HEK293 (cell line): ENCODE results near the gene LIN9.

Experiments
- CTCF ChIA-PET: fragments of 350-600 bp; formaldehyde crosslinking; extraction: SDS; loops from one replicate; lab custom pipeline; 2021; ENCODE audit warnings: antibody characterized with exemption; lab: Yijun Ruan, JAX
- POLR2A ChIA-PET: fragments of 300-600 bp; formaldehyde crosslinking; extraction: SDS; loops from one replicate; lab custom pipeline; 2020; ENCODE audit warnings: antibody characterized with exemption, inconsistent platforms; lab: Yijun Ruan, JAX
- H3K27ac ChIP-seq: fragments of 200-500 bp; sonication (Bioruptor generic); 2 replicates; pipeline ENCODE4 v1.5.1; 2014; ENCODE audit warnings: low read depth, low read length, control low read depth, inconsistent platforms; ENCODE audit errors: extremely low read depth
- H3K36me3 ChIP-seq, 2 experiments: fragments of 200-500 bp in 1 of 2; sonication (Bioruptor generic) in 1 of 2; 1 replicate in 1 of 2; 2 replicates in 1 of 2; pipeline ENCODE4 v1.5.1; 2014 to 2017; ENCODE audit warnings: inconsistent platforms in 2 of 2, low read length in 2 of 2; ENCODE audit not compliant: control insufficient read depth in 2 of 2, insufficient read depth in 1 of 2
- H3K4me1 ChIP-seq: fragments of 200-500 bp; sonication (Bioruptor generic); 2 replicates; pipeline ENCODE4 v1.5.1; 2014; ENCODE audit warnings: mild to moderate bottlenecking, low read length, inconsistent platforms; ENCODE audit not compliant: control insufficient read depth, insufficient read depth
- H3K4me3 ChIP-seq: 2 replicates; pipeline ENCODE4 v1.5.1; 2011; ENCODE audit warnings: low read depth, mild to moderate bottlenecking, control low read depth, low read length, moderate library complexity
- H3K9me3 ChIP-seq: fragments of 200-500 bp; sonication (Bioruptor generic); 2 replicates; pipeline ENCODE4 v1.5.1; 2014; ENCODE audit warnings: low read depth, low read length, inconsistent platforms; ENCODE audit not compliant: control insufficient read depth, insufficient read depth
- CTCF ChIP-seq: fragments of 450-650 bp; formaldehyde crosslinking; IDR thresholded peaks from 2 replicates; pipeline ENCODE4 v1.5.1; 2016; ENCODE audit warnings: missing biosample characterization, missing genetic modification characterization
- PRDM2 ChIP-seq: fragments of 450-650 bp; formaldehyde crosslinking; IDR thresholded peaks from 2 replicates; pipeline ENCODE4 v1.5.1; 2016; ENCODE audit warnings: missing biosample characterization, missing genetic modification characterization, borderline replicate concordance
- YY1 ChIP-seq: fragments of 450-650 bp; formaldehyde crosslinking; IDR thresholded peaks from 2 replicates; pipeline ENCODE4 v1.5.1; 2018; ENCODE audit warnings: missing biosample characterization, missing genetic modification characterization
- ZFP41 ChIP-seq: fragments of 450-650 bp; formaldehyde crosslinking; IDR thresholded peaks from 2 replicates; pipeline ENCODE4 v1.5.1; 2016; ENCODE audit warnings: missing biosample characterization, missing genetic modification characterization, borderline replicate concordance
- ZNF146 ChIP-seq: fragments of 450-650 bp; formaldehyde crosslinking; IDR thresholded peaks from 2 replicates; pipeline ENCODE4 v1.5.1; 2016; ENCODE audit warnings: missing biosample characterization, missing genetic modification characterization
- ZNF175 ChIP-seq: fragments of 450-650 bp; formaldehyde crosslinking; IDR thresholded peaks from 2 replicates; pipeline ENCODE4 v1.5.1; 2016; ENCODE audit warnings: missing biosample characterization, missing genetic modification characterization
- ZNF184 ChIP-seq: fragments of 450-650 bp; IDR thresholded peaks from 2 replicates; pipeline ENCODE4 v1.5.1; 2018; ENCODE audit warnings: missing biosample characterization, mild to moderate bottlenecking, missing genetic modification characterization
- ZNF280C ChIP-seq: fragments of 450-650 bp; formaldehyde crosslinking; IDR thresholded peaks from 2 replicates; pipeline ENCODE4 v1.5.1; 2016; ENCODE audit warnings: missing biosample characterization, missing genetic modification characterization
- ZNF416 ChIP-seq: fragments of 450-650 bp; formaldehyde crosslinking; IDR thresholded peaks from 2 replicates; pipeline ENCODE4 v1.5.1; 2016; ENCODE audit warnings: missing biosample characterization, missing genetic modification characterization
- ZNF629 ChIP-seq: fragments of 450-650 bp; formaldehyde crosslinking; IDR thresholded peaks from 2 replicates; pipeline ENCODE4 v1.5.1; 2017; ENCODE audit warnings: missing biosample characterization, missing genetic modification characterization
- ZNF76 ChIP-seq: fragments of 450-650 bp; formaldehyde crosslinking; IDR thresholded peaks from 2 replicates; pipeline ENCODE4; 2016; ENCODE audit warnings: low read depth, missing biosample characterization, missing genetic modification characterization, borderline replicate concordance
- TF ChIP-seq, protein P1 (sequence below): fragments of 450-650 bp; formaldehyde crosslinking; IDR thresholded peaks from 2 replicates; pipeline ENCODE4 v1.5.1; 2016; ENCODE audit warnings: missing biosample characterization, missing genetic modification characterization, borderline replicate concordance
- TF ChIP-seq, protein P2 (sequence below): fragments of 450-650 bp; formaldehyde crosslinking; IDR thresholded peaks from 2 replicates; pipeline ENCODE4 v1.5.0; 2017; ENCODE audit warnings: missing biosample characterization, missing genetic modification characterization, borderline replicate concordance
- TF ChIP-seq, protein P3 (sequence below): fragments of 450-650 bp; formaldehyde crosslinking; IDR thresholded peaks from 2 replicates; pipeline ENCODE4 v1.5.1; 2016; ENCODE audit warnings: missing biosample characterization, missing genetic modification characterization, low read depth

LIN9 gene

DNA sequence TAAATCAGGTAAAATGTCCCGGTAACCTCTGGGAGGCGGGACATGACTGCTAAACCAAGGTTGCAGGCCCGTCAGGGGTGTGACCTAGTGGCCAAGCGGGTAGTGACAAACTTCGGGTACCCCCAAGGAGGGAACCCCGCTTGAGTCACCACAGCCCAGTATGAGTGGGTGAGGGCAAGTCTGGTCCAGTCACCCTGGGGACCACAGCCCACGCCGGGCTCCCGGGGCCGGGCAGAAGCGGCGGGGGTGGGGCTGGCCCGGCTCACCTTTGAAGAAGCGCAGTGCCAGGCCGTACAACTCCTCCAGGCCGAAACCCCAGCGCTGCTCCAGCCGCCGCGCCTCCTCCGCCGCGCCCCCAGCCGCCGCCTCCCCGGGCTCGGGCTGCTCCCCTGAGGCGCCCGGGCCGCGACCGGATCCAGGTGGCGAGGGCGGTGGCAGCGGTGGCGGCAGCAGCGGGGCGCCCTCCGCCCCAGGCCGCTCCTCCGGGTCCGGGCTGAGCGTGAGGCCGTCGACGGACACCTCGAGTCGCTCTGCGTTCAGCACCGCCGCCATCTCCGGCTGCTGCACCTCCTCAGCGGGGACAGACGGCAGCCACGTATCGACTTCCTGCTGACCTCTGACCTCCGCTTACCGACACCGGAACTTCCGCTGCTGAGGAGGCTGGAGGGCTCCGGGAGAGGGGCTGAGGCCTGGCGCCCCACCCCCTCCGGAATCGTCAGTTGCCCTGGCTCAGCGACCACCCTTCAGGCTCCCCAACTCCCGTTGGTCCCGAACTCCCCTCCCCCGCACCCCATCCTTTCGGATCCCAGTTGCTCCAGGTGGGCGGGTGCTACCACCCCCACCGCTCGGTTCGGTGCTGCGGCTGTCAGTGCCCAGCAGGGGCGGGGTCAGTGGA is 122.6 kb downstream of the LIN9 start, which contains the start of gene ACBD3 (continued):
- TF ChIP-seq, protein P1, sequence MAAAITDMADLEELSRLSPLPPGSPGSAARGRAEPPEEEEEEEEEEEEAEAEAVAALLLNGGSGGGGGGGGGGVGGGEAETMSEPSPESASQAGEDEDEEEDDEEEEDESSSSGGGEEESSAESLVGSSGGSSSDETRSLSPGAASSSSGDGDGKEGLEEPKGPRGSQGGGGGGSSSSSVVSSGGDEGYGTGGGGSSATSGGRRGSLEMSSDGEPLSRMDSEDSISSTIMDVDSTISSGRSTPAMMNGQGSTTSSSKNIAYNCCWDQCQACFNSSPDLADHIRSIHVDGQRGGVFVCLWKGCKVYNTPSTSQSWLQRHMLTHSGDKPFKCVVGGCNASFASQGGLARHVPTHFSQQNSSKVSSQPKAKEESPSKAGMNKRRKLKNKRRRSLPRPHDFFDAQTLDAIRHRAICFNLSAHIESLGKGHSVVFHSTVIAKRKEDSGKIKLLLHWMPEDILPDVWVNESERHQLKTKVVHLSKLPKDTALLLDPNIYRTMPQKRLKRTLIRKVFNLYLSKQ: peak; percentile 19; the same call in 1 of the 2 replicates
- peak; percentile 88; the same call in 1 of the 2 replicates for TF ChIP-seq YY1 (tag by site-specific recombination)
- 0 out of 2 replicates have a peak, but pooled peaks have one; percentile 15 for TF ChIP-seq ZNF184 (tag by site-specific recombination)
- TF ChIP-seq, protein P2, sequence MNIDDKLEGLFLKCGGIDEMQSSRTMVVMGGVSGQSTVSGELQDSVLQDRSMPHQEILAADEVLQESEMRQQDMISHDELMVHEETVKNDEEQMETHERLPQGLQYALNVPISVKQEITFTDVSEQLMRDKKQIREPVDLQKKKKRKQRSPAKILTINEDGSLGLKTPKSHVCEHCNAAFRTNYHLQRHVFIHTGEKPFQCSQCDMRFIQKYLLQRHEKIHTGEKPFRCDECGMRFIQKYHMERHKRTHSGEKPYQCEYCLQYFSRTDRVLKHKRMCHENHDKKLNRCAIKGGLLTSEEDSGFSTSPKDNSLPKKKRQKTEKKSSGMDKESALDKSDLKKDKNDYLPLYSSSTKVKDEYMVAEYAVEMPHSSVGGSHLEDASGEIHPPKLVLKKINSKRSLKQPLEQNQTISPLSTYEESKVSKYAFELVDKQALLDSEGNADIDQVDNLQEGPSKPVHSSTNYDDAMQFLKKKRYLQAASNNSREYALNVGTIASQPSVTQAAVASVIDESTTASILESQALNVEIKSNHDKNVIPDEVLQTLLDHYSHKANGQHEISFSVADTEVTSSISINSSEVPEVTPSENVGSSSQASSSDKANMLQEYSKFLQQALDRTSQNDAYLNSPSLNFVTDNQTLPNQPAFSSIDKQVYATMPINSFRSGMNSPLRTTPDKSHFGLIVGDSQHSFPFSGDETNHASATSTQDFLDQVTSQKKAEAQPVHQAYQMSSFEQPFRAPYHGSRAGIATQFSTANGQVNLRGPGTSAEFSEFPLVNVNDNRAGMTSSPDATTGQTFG (tag by site-specific recombination): no peak

DNA sequence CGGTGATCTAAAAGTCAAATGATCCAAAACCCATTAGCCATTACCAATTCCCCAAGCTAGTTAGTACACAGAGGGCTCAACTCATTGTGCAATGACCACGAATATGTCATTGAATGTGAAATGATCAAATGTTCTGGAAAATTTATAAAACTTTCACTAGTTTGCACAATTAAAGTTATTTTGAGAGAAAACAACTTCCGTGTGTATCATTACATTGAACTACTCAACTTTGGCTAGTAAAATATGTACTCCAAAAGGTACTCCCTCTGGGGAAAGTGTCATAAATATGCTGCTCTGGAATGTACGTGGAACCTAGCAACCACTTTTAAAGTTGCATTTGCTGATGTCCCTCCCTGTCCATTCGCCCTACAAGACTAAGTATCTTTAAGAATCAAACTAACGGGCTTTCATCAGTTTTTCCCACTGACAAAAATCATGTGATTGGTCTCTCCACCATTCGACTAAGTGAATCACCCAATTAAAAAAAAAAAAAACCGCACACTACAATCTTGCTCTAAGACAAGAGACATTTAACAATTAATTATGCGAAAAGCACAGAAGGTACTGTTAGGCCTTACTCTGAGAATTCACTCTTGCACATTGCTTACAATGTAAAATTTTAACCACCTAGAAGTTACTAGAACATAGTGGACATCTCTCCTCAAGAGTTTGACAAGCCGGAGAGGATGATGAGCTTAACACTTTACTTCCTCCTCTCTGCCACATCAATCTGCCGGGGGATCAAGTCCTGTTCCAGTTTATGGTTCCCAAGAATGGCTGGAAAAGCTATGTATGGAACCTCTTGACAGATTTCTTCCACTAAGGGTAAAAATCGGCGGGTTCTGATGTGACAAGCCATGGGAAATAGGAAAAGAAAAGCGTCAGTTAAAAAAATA is 123.6 kb downstream of the LIN9 start:
- Histone ChIP-seq H3K36me3 (peaks cover 11 to 29% of the 10 kb centered on the region in 2 experiments; a peak in 2 of 3 replicates), H3K27ac (peak overlapping the region; percentile 93; the same call in 1 of the 2 replicates), H3K4me1 (peaks cover 13% of the 10 kb centered on the region), H3K9me3 (no peaks in the 10 kb centered on the region), H3K4me3 (peak overlapping the region; percentile 74)
- POLR2A ChIA-PET: interaction anchor here (0.6 to 2.1 kb wide), 10 partner anchors 9 to 438 kb away, joined by 3 to 7 read pairs (median 4); partner anchors contain the start of genes H3-3A and LIN9
- CTCF ChIA-PET: interaction anchor here (0.7 to 5.6 kb wide), 12 partner anchors 10 to 223 kb away, joined by 3 to 78 read pairs (median 4); no protein-coding TSS in a partner anchor
- TF ChIP-seq ZFP41 (tag by site-specific recombination): no peak
- TF ChIP-seq ZNF280C (tag by site-specific recombination): no peak
- TF ChIP-seq ZNF416 (tag by site-specific recombination): no peak
- no peak for TF ChIP-seq ZNF146 (tag by site-specific recombination)
- TF ChIP-seq ZNF76 (tag by site-specific recombination): no peak
- no peak for TF ChIP-seq PRDM2
- TF ChIP-seq ZNF629 (tag by site-specific recombination): 0 out of 2 replicates have a peak, but pooled peaks have one; percentile 1
- TF ChIP-seq CTCF (tag by site-specific recombination): no peak
- no peak for TF ChIP-seq ZNF175 (tag by site-specific recombination)
- TF ChIP-seq, protein P3, sequence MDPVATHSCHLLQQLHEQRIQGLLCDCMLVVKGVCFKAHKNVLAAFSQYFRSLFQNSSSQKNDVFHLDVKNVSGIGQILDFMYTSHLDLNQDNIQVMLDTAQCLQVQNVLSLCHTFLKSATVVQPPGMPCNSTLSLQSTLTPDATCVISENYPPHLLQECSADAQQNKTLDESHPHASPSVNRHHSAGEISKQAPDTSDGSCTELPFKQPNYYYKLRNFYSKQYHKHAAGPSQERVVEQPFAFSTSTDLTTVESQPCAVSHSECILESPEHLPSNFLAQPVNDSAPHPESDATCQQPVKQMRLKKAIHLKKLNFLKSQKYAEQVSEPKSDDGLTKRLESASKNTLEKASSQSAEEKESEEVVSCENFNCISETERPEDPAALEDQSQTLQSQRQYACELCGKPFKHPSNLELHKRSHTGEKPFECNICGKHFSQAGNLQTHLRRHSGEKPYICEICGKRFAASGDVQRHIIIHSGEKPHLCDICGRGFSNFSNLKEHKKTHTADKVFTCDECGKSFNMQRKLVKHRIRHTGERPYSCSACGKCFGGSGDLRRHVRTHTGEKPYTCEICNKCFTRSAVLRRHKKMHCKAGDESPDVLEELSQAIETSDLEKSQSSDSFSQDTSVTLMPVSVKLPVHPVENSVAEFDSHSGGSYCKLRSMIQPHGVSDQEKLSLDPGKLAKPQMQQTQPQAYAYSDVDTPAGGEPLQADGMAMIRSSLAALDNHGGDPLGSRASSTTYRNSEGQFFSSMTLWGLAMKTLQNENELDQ: no peak
